ENCODE results near the gene ARL13A. TPM values are rescaled to one million over a fixed set of nuclear protein-coding genes. Genes with fewer than 3 reads are reported as not detected.
"Not testable (repeated sequence)": the region's sequence is repeated elsewhere in the genome, so short reads cannot be mapped to it uniquely, and the experiment has no call there.

The ARL13A gene
- total RNA-seq, 2 donors from 2014 or later, result not detected

GRCh38 chrX:100975212-100975611 is 5.7 kb downstream of the ARL13A start:
- no peak for TF ChIP-seq CTCF (IDR thresholded peaks at IDR 0.05)
- Histone ChIP-seq H3K4me1 (ENCODE audit: control insufficient read depth in 1 of 2, low read depth in 2 of 2) (no peaks in the 10 kb centered on the region), H3K4me3 (no peak overlapping the region), H3K36me3 (no peaks in the 10 kb centered on the region), H3K27ac (no peak overlapping the region), H3K9me3 (no peaks in the 10 kb centered on the region), H3K27me3 (replicated peaks; ENCODE audit: insufficient read depth) (no peaks in the 10 kb centered on the region)
- DNase-seq (ENCODE audit: low spot score) (no peak), ATAC-seq (ENCODE audit: insufficient number of reproducible peaks, low FRiP score, low read depth) (no peak)

- H3K27me3 ChIP-seq (replicated peaks; ENCODE audit: insufficient read depth), result no peaks in the 10 kb centered on the region
- H3K4me3 ChIP-seq, result no peak overlapping the region
- H3K27ac ChIP-seq, result no peak overlapping the region
- ATAC-seq (ENCODE audit: insufficient number of reproducible peaks, low FRiP score, low read depth) (no peak), DNase-seq (ENCODE audit: low spot score) (no peak)
- no peaks in the 10 kb centered on the region for H3K36me3 ChIP-seq
- no peaks in the 10 kb centered on the region for H3K9me3 ChIP-seq
- H3K4me1 ChIP-seq (ENCODE audit: control insufficient read depth in 1 of 2, low read depth in 2 of 2), result no peaks in the 10 kb centered on the region
- TF ChIP-seq CTCF (IDR thresholded peaks at IDR 0.05), result no peak
Observed at GRCh38 chrX:100976211-100976610, 6.7 kb downstream of the ARL13A start.

- Histone ChIP-seq H3K4me3 (no peak overlapping the region), H3K4me1 (ENCODE audit: control insufficient read depth in 1 of 2, low read depth in 2 of 2) (no peaks in the 10 kb centered on the region), H3K27me3 (replicated peaks; ENCODE audit: insufficient read depth) (no peaks in the 10 kb centered on the region), H3K27ac (peak overlapping the region; percentile 41 to 63), H3K36me3 (no peaks in the 10 kb centered on the region), H3K9me3 (no peaks in the 10 kb centered on the region)
- TF ChIP-seq CTCF (IDR thresholded peaks at IDR 0.05), result no peak
- DNase-seq (ENCODE audit: low spot score) (no peak), ATAC-seq (ENCODE audit: insufficient number of reproducible peaks, low FRiP score, low read depth) (no peak)
Observed at GRCh38 chrX:100979881-100980607, 10.5 kb downstream of the ARL13A start.

- DNase-seq (ENCODE audit: low spot score) (peak; percentile 15), ATAC-seq (ENCODE audit: insufficient number of reproducible peaks, low FRiP score, low read depth) (no peak)
- H3K4me3 ChIP-seq, result no peak overlapping the region
- H3K36me3 ChIP-seq, result no peaks in the 10 kb centered on the region
- no peaks in the 10 kb centered on the region for H3K27me3 ChIP-seq (replicated peaks; ENCODE audit: insufficient read depth)
- no peaks in the 10 kb centered on the region for H3K4me1 ChIP-seq (ENCODE audit: control insufficient read depth in 1 of 2, low read depth in 2 of 2)
- peak overlapping the region; percentile 41 to 63 for H3K27ac ChIP-seq
- H3K9me3 ChIP-seq, result no peaks in the 10 kb centered on the region
- TF ChIP-seq CTCF (IDR thresholded peaks at IDR 0.05), result no peak
Observed at GRCh38 chrX:100980608-100981497, 11.3 kb downstream of the ARL13A start.

- not testable (repeated sequence) for H3K4me1 ChIP-seq (ENCODE audit: control insufficient read depth in 1 of 2, low read depth in 2 of 2); H3K27me3 ChIP-seq (replicated peaks; ENCODE audit: insufficient read depth); H3K36me3 ChIP-seq; DNase-seq (ENCODE audit: low spot score); H3K4me3 ChIP-seq; H3K9me3 ChIP-seq; ATAC-seq (ENCODE audit: insufficient number of reproducible peaks, low FRiP score, low read depth)
- H3K27ac ChIP-seq, result peak overlapping the region in 1 of 2 donors; percentile 41
Observed at GRCh38 chrX:100981498-100981845, 12.0 kb downstream of the ARL13A start.
